Smooth muscle cell (in vitro differentiated cells): ENCODE data around the gene PSMD6. TPM values are rescaled to one million over a fixed set of nuclear protein-coding genes. Genes with fewer than 3 reads are reported as not detected.

Experiments used
- DNase-seq: peaks from one replicate; lab custom pipeline; 2025; ENCODE audit not compliant: unreplicated experiment; lab: John Stamatoyannopoulos, UW
- H2AFZ ChIP-seq: fragments of 200-600 bp; sonication (generic); 2 replicates; pipeline ENCODE4 v1.6.0; 2016; ENCODE audit warnings: antibody characterized with exemption, low read depth, mild to moderate bottlenecking
- H3F3A ChIP-seq: fragments of 200-600 bp; sonication (generic); 2 replicates; pipeline ENCODE4 v1.6.0; 2017; ENCODE audit warnings: antibody characterized with exemption, low read depth
- H3K27ac ChIP-seq: fragments of 200-600 bp; sonication (generic); 2 replicates; pipeline ENCODE4 v1.5.1; 2016; ENCODE audit warnings: low read depth, mild to moderate bottlenecking
- H3K27me3 ChIP-seq: fragments of 200-600 bp; sonication (generic); 2 replicates; pipeline ENCODE4 v1.6.1; 2016; ENCODE audit warnings: low read depth, mild to moderate bottlenecking
- H3K36me3 ChIP-seq: fragments of 200-600 bp; sonication (generic); 2 replicates; pipeline ENCODE4 v1.5.1; 2016; ENCODE audit warnings: low read depth
- H3K4me1 ChIP-seq: fragments of 200-600 bp; sonication (generic); 2 replicates; pipeline ENCODE4 v1.5.1; 2016; ENCODE audit warnings: low read depth
- H3K4me2 ChIP-seq: fragments of 200-600 bp; sonication (generic); 2 replicates; pipeline ENCODE4 v1.6.0; 2016; ENCODE audit warnings: mild to moderate bottlenecking
- H3K4me3 ChIP-seq: fragments of 200-600 bp; sonication (generic); 2 replicates; pipeline ENCODE4 v1.5.1; 2016; ENCODE audit warnings: mild to moderate bottlenecking
- H3K79me2 ChIP-seq: fragments of 200-600 bp; sonication (generic); 2 replicates; pipeline ENCODE4 v1.6.0; 2016; ENCODE audit warnings: low read depth, mild to moderate bottlenecking
- H3K9ac ChIP-seq: fragments of 200-600 bp; sonication (generic); 2 replicates; pipeline ENCODE4 v1.6.0; 2016; ENCODE audit warnings: low read depth
- H3K9me3 ChIP-seq: fragments of 200-600 bp; sonication (generic); replicated peaks from 2 replicates; pipeline ENCODE4 v1.5.1; 2016; ENCODE audit warnings: low read depth
- H4K20me1 ChIP-seq: fragments of 200-600 bp; sonication (generic); 2 replicates; pipeline ENCODE4 v1.6.0; 2016; ENCODE audit warnings: low read depth
- CTCF ChIP-seq: fragments of 200-600 bp; sonication (generic); IDR thresholded peaks from 2 replicates; pipeline ENCODE4 v1.5.1; 2017; ENCODE audit warnings: borderline replicate concordance, mild to moderate bottlenecking, antibody characterized with exemption; ENCODE audit not compliant: insufficient read depth, poor library complexity, severe bottlenecking
- WGBS: methylation state at CpG from one replicate; pipeline ENCODE4 v1.1.7; 2016; ENCODE audit warnings: low lambda C conversion rate; 5-methylcytosine and 5-hydroxymethylcytosine counted together
- polyA plus RNA-seq: library from polyadenylated mRNA; unstranded; fragments of >200 nt; fragmentation: Nextera tagmentation; extraction: Ambion mirVana; gene quantifications from 2 replicates; pipeline ENCODE4 v1.2.1, GENCODE V29; 2016
- total RNA-seq: library from RNA; depleted of rRNA; stranded (reverse); fragments of >200 nt; gene quantifications from 2 replicates; pipeline ENCODE4 v1.2.3, GENCODE V29; 2014

The PSMD6 gene
- total and polyA plus RNA-seq, 2 experiments from 2014 or later = 109 to 119 TPM

- DNase-seq = no peak
- peaks cover 24% of the 10 kb centered on the region for H4K20me1 ChIP-seq
- no peak overlapping the region for H3K4me2 ChIP-seq
- H2AFZ ChIP-seq = no peak overlapping the region
- 93% methylated on average over 7 of the region's 7 CpGs for WGBS
- no peaks in the 10 kb centered on the region for H3F3A ChIP-seq
- no peak for TF ChIP-seq CTCF
- H3K9me3 ChIP-seq = no peaks in the 10 kb centered on the region
- H3K4me3 ChIP-seq = no peak overlapping the region
- H3K36me3 ChIP-seq = peaks cover 10% of the 10 kb centered on the region
- H3K79me2 ChIP-seq = no peaks in the 10 kb centered on the region
- no peaks in the 10 kb centered on the region for H3K27me3 ChIP-seq
- H3K9ac ChIP-seq = no peak overlapping the region
- no peaks in the 10 kb centered on the region for H3K4me1 ChIP-seq
- H3K27ac ChIP-seq = no peak overlapping the region
Measured at GRCh38 chr3:63986146-63986545, 37.1 kb downstream of the PSMD6 start.

- DNase-seq = no peak
- Histone ChIP-seq H4K20me1 (peaks cover 33% of the 10 kb centered on the region), H3K4me1 (no peaks in the 10 kb centered on the region), H3K79me2 (no peaks in the 10 kb centered on the region), H3K9me3 (no peaks in the 10 kb centered on the region), H3F3A (no peaks in the 10 kb centered on the region), H3K9ac (no peak overlapping the region), H3K27me3 (no peaks in the 10 kb centered on the region), H3K36me3 (peaks cover 15% of the 10 kb centered on the region), H3K4me3 (no peak overlapping the region), H2AFZ (no peak overlapping the region), H3K4me2 (no peak overlapping the region), H3K27ac (no peak overlapping the region)
- WGBS = 98% methylated on average over 3 of the region's 3 CpGs
- TF ChIP-seq CTCF = no peak
Measured at GRCh38 chr3:63984391-63984790, 38.9 kb downstream of the PSMD6 start.

GRCh38 chr3:63981980-63982379 lies 41.3 kb downstream of the PSMD6 start:
- Histone ChIP-seq H3K4me1 (peaks cover 17% of the 10 kb centered on the region), H3K27me3 (no peaks in the 10 kb centered on the region), H3F3A (no peaks in the 10 kb centered on the region), H3K36me3 (peaks cover 15% of the 10 kb centered on the region), H3K4me3 (no peak overlapping the region), H3K9ac (no peak overlapping the region), H4K20me1 (peaks cover 57% of the 10 kb centered on the region), H2AFZ (no peak overlapping the region), H3K79me2 (peaks cover 10% of the 10 kb centered on the region), H3K9me3 (no peaks in the 10 kb centered on the region), H3K27ac (no peak overlapping the region), H3K4me2 (no peak overlapping the region)
- WGBS = 98% methylated on average over 4 of the region's 4 CpGs
- no peak for DNase-seq
- no peak for TF ChIP-seq CTCF

- H3F3A ChIP-seq = peaks cover 5% of the 10 kb centered on the region
- peaks cover 10% of the 10 kb centered on the region for H3K79me2 ChIP-seq
- TF ChIP-seq CTCF = no peak
- WGBS = 98% methylated on average over 8 of the region's 8 CpGs
- DNase-seq = no peak
- no peak overlapping the region for H3K4me3 ChIP-seq
- peaks cover 59% of the 10 kb centered on the region for H4K20me1 ChIP-seq
- peaks cover 15% of the 10 kb centered on the region for H3K36me3 ChIP-seq
- H2AFZ ChIP-seq = no peak overlapping the region
- peaks cover 26% of the 10 kb centered on the region for H3K4me1 ChIP-seq
- no peaks in the 10 kb centered on the region for H3K27me3 ChIP-seq
- no peak overlapping the region for H3K27ac ChIP-seq
- H3K9ac ChIP-seq = no peak overlapping the region
- no peak overlapping the region for H3K4me2 ChIP-seq
- no peaks in the 10 kb centered on the region for H3K9me3 ChIP-seq
Measured at GRCh38 chr3:63980830-63981498, 42.3 kb downstream of the PSMD6 start.
